ENCODE measurements around the gene DGKQ.

DNA sequence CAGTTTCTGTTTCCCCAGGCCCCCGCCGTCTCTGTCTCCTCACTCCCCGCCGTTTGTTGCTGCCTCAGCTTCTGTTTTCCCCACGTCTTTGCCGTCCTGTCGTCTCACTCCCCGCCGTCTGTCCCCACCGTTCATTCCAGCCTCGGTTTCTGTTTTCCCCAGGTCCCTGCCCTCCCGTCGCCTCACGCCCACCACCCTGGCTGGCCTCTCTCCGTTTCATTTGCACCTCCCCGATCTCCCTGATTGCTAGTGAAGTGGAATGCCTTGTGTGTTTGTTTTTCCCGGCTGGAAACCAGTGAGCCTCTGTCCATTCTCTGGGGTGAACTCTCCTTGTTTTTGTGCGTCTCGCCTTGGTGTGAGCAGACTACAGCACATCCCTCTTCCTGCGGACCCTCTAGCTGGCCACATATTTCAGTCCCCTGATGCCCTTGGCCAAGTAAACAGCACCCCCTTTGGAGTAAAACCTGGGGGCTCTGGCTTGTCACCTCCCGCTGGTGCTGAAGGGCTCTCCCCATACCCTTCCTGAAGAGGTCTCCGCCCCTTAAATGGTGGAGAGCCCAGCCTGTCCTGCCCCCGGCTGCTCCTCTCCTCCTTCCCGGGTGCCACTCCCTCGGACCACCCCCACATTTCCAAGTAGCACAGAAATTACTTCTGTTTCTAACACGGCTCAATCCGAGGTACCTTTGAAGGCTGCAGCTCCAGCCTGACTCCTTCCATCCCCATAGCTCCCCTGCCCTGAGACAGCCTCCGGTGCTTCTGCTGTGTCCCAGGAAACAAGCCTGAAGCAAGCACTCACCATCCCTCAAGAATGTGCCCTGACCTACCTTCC lies 27.9 kb downstream of the DGKQ start:
- no peak for TF ChIP-seq POLR2AphosphoS5 (IDR thresholded peaks at IDR 0.05; ENCODE audit: low read depth, low read length)
- no peak for TF ChIP-seq TAF1 (IDR thresholded peaks at IDR 0.05; ENCODE audit: borderline replicate concordance, insufficient read depth, low read length)
- TF ChIP-seq FOXP2 (optimal IDR thresholded peaks at IDR 0.05; ENCODE audit: borderline replicate concordance, extremely low read depth, extremely low read length, insufficient read depth) = no peak
- TF ChIP-seq, protein P1, sequence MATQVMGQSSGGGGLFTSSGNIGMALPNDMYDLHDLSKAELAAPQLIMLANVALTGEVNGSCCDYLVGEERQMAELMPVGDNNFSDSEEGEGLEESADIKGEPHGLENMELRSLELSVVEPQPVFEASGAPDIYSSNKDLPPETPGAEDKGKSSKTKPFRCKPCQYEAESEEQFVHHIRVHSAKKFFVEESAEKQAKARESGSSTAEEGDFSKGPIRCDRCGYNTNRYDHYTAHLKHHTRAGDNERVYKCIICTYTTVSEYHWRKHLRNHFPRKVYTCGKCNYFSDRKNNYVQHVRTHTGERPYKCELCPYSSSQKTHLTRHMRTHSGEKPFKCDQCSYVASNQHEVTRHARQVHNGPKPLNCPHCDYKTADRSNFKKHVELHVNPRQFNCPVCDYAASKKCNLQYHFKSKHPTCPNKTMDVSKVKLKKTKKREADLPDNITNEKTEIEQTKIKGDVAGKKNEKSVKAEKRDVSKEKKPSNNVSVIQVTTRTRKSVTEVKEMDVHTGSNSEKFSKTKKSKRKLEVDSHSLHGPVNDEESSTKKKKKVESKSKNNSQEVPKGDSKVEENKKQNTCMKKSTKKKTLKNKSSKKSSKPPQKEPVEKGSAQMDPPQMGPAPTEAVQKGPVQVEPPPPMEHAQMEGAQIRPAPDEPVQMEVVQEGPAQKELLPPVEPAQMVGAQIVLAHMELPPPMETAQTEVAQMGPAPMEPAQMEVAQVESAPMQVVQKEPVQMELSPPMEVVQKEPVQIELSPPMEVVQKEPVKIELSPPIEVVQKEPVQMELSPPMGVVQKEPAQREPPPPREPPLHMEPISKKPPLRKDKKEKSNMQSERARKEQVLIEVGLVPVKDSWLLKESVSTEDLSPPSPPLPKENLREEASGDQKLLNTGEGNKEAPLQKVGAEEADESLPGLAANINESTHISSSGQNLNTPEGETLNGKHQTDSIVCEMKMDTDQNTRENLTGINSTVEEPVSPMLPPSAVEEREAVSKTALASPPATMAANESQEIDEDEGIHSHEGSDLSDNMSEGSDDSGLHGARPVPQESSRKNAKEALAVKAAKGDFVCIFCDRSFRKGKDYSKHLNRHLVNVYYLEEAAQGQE (IDR thresholded peaks at IDR 0.05; ENCODE audit: insufficient read depth in 1 of 2, low read depth in 2 of 2, low read length in 2 of 2) = no peak
- no peak for TF ChIP-seq SIN3A (IDR thresholded peaks at IDR 0.05; ENCODE audit: borderline replicate concordance, insufficient read depth, low read length)
